GM12878 (cell line): Measurements from ENCODE around the gene VSTM4. TPM values are rescaled to one million over a fixed set of nuclear protein-coding genes. Genes with fewer than 3 reads are reported as not detected.

Source experiments
- ATAC-seq: fragments of 200-7000 bp; cut with Tn5 transposase; 3 replicates; pipeline ENCODE4 v1.9.1; 2020; ENCODE audit warnings: mild to moderate bottlenecking, moderate library complexity
- BruUV-seq: library from RNA; stranded (reverse); fragments of 400-500 nt; replicated peaks from 2 replicates; lab custom pipeline; 2021; lab: Mats Ljungman, UMichigan
- CTCF ChIA-PET: fragments of 300-600 bp; sonication (Branson Sonifier 250); formaldehyde crosslinking; extraction: SDS; loops from one replicate; lab custom pipeline; 2021; ENCODE audit warnings: inconsistent platforms; lab: Yijun Ruan, JAX
- POLR2A ChIA-PET: fragments of 350-600 bp; formaldehyde crosslinking; extraction: SDS; loops from one replicate; lab custom pipeline; 2021; ENCODE audit warnings: inconsistent platforms; lab: Charles Lee
- RAD21 ChIA-PET: fragments of 300-600 bp; sonication (Branson Sonifier 250); formaldehyde crosslinking; loops from one replicate; lab custom pipeline; 2023; ENCODE audit warnings: antibody characterized with exemption; ENCODE audit not compliant: unreplicated experiment; lab: Charles Lee
- SMC1A ChIA-PET: fragments of 300-600 bp; sonication (Branson Sonifier 250); formaldehyde crosslinking; loops from one replicate; lab custom pipeline; 2023; ENCODE audit not compliant: unreplicated experiment, uncharacterized antibody; lab: Charles Lee
- DNase-seq: peaks from one replicate; pipeline ENCODE4 v3.0.0-alpha.2; 2011; ENCODE audit warnings: low read depth, low spot score
- FAIRE-seq: peaks from 3 replicates; lab custom pipeline; 2011; peaks lifted over from hg19 to GRCh38; lab: Jason Lieb, UNC
- H2AFZ ChIP-seq: 2 replicates; pipeline ENCODE4 v1.6.0; 2011; ENCODE audit warnings: low read depth, low read length, control low read depth; ENCODE audit not compliant: control insufficient read depth
- H3K27ac ChIP-seq: 2 replicates; pipeline ENCODE4 v1.5.1; 2011; ENCODE audit warnings: control low read depth; ENCODE audit not compliant: control insufficient read depth, insufficient read depth
- H3K27me3 ChIP-seq, 2 experiments: replicated peaks in 1 of 2; 2 replicates each; pipeline versions ENCODE4 v1.6.0 to v1.6.1; 2011; ENCODE audit warnings: low read length in 1 of 2; ENCODE audit not compliant: control insufficient read depth in 2 of 2, insufficient read depth in 2 of 2
- H3K36me3 ChIP-seq, 2 experiments: 2 replicates each; pipeline ENCODE4 v1.5.1; 2011; ENCODE audit warnings: low read length in 1 of 2; ENCODE audit not compliant: control insufficient read depth in 2 of 2, insufficient read depth in 2 of 2
- H3K4me1 ChIP-seq: 2 replicates; pipeline ENCODE4 v1.6.1; 2011; ENCODE audit warnings: mild to moderate bottlenecking, low read length, moderate library complexity, mixed read lengths; ENCODE audit not compliant: control insufficient read depth, insufficient read depth
- H3K4me2 ChIP-seq: 2 replicates; pipeline ENCODE4 v1.6.0; 2011; ENCODE audit warnings: control low read depth; ENCODE audit not compliant: control insufficient read depth, insufficient read depth
- H3K4me3 ChIP-seq: fragments of 200-600 bp; sonication (generic); 2 replicates; pipeline ENCODE4 v1.5.1; 2016
- H3K79me2 ChIP-seq: 2 replicates; pipeline ENCODE4 v1.6.0; 2011; ENCODE audit warnings: low read length; ENCODE audit not compliant: control insufficient read depth, insufficient read depth
- H3K9ac ChIP-seq: 2 replicates; pipeline ENCODE4 v1.8.0; 2011; ENCODE audit warnings: low read length, control low read depth, mixed read lengths; ENCODE audit not compliant: control insufficient read depth, insufficient read depth
- H3K9me3 ChIP-seq: replicated peaks from 3 replicates; pipeline ENCODE4 v1.5.1; 2011; ENCODE audit warnings: mild to moderate bottlenecking, low read length; ENCODE audit not compliant: control insufficient read depth, insufficient read depth
- H4K20me1 ChIP-seq: 2 replicates; pipeline ENCODE4 v1.6.0; 2011; ENCODE audit not compliant: control insufficient read depth, insufficient read depth
- BRCA1 ChIP-seq: IDR thresholded peaks from 2 replicates; pipeline ENCODE4 v1.6.1; 2011; ENCODE audit warnings: low read depth, low read length, improper control_type of control experiment
- POU2F2 ChIP-seq: IDR thresholded peaks from 3 replicates; pipeline ENCODE4 v1.6.1; 2011; ENCODE audit warnings: low read depth, mild to moderate bottlenecking, low read length, borderline replicate concordance
- RUNX3 ChIP-seq: IDR thresholded peaks from 2 replicates; pipeline ENCODE4 v1.6.1; 2012; ENCODE audit warnings: low read length, inconsistent platforms
- SMC3 ChIP-seq: IDR thresholded peaks from 2 replicates; pipeline ENCODE4 v1.6.1; 2011; ENCODE audit warnings: low read length, improper control_type of control experiment, borderline replicate concordance
- TCF3 ChIP-seq: IDR thresholded peaks from 2 replicates; pipeline ENCODE4 v1.6.1; 2012; ENCODE audit warnings: low read depth, mild to moderate bottlenecking, low read length, borderline replicate concordance; ENCODE audit not compliant: insufficient read depth
- WGBS: methylation state at CpG from one replicate; pipeline ENCODE4 v1.1.6; 2016; ENCODE audit warnings: low lambda C conversion rate; ENCODE audit not compliant: insufficient replicate concordance, insufficient coverage; ENCODE audit errors: missing lambda C conversion rate; 5-methylcytosine and 5-hydroxymethylcytosine counted together
- in situ Hi-C: fragments of 300-500 bp; cut with MboI; formaldehyde crosslinking; loops from 9 replicates; pipeline ENCODE4 v1.14.3; 2018; ENCODE audit warnings: mixed read lengths
- intact Hi-C: fragments of 100-400 bp; cut with micrococcal nuclease; formaldehyde crosslinking; loops from one replicate; pipeline ENCODE4 v1.14.2; 2022; ENCODE audit not compliant: unreplicated experiment
- polyA plus RNA-seq, 11 experiments: library from polyadenylated mRNA; depleted of rRNA in 4 of 11; unstranded in 6 of 11; stranded (reverse) in 5 of 11; fragments of >200 nt; fragmentation: Nextera tagmentation in 4 of 11; fragmentation: Illumina TruSeq in 1 of 11; extraction: Ambion mirVana in 4 of 11; extraction: Trizol in 1 of 11; gene quantifications; 1 replicate in 1 of 11; 2 replicates in 10 of 11; pipeline versions ENCODE4 v1.2.1 to v1.2.3, GENCODE V29; 2011 to 2016; ENCODE audit warnings: inconsistent platforms in 2 of 11, missing spikeins in 2 of 11, low read depth in 1 of 11
- total RNA-seq, 4 experiments: library from RNA; depleted of rRNA in 3 of 4; stranded (reverse); fragments of >200 nt in 3 of 4; fragmentation: Illumina TruSeq in 1 of 4; extraction: Trizol in 1 of 4; gene quantifications; 2 replicates each; pipeline versions ENCODE4 v1.2.1 to v1.2.3, GENCODE V29; 2013 to 2021
- TF ChIP-seq, protein P1 (sequence below): fragments of 450-650 bp; IDR thresholded peaks from 2 replicates; pipeline ENCODE4 v1.6.1; 2017; ENCODE audit warnings: borderline replicate concordance
- TF ChIP-seq, protein P2 (sequence below): fragments of 450-650 bp; formaldehyde crosslinking; IDR thresholded peaks from 2 replicates; pipeline ENCODE4 v1.5.0; 2022; ENCODE audit warnings: mild to moderate bottlenecking, missing genetic modification characterization

The VSTM4 gene
- total and polyA plus RNA-seq, 10 of the 15 experiments (the other 5 are each of a cell fraction or from before 2014, with no cell fraction given), result 0.01 to 0.14 (median 0.02) TPM; not detected in 7

DNA sequence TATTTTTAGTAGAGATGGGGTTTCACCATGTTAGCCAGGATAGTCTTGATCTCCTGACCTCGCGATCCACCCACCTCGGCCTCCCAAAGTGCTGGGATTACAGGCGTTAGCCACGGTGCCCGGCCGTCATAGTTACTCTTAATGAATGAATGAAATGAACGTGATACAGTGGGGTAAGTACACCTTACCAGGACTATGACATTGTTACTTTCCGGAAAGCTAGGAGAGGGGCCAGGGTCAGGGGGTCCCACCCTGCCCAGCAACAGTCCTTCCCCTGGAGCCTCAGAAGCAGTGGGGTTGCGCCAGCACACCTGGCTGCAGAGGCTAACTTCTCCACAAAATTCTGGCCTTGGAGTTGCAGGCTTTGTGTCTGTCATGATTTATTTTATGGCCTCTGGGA is 21.4 kb downstream of the VSTM4 start (continued):
- TF ChIP-seq SMC3, result no peak
- TF ChIP-seq, protein P1, sequence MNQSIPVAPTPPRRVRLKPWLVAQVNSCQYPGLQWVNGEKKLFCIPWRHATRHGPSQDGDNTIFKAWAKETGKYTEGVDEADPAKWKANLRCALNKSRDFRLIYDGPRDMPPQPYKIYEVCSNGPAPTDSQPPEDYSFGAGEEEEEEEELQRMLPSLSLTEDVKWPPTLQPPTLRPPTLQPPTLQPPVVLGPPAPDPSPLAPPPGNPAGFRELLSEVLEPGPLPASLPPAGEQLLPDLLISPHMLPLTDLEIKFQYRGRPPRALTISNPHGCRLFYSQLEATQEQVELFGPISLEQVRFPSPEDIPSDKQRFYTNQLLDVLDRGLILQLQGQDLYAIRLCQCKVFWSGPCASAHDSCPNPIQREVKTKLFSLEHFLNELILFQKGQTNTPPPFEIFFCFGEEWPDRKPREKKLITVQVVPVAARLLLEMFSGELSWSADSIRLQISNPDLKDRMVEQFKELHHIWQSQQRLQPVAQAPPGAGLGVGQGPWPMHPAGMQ, result no peak
- TF ChIP-seq POU2F2, result no peak
- no peak for TF ChIP-seq RUNX3

DNA sequence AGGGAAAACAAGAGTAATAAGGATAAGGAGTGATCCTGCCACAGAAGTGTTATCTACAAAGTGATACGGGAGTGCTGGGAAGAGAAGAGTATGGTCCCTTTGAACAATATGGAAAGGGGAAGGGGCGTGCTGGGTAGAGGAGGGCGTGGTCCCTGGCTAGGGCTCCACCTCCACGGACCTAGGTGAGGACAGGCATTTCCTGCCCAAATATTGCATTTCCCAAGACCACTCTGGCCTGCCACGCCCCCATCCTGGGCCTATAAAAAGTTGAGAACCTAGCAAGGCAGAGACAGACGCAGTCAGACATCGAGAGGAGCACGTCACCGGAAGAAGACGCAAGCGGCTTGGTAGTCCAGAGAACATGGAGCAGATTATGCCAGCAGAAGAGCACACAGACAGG is 22.8 kb downstream of the VSTM4 start:
- 58% methylated on average over 11 of the region's 11 CpGs for WGBS
- CTCF ChIA-PET, result no interaction called here
- TF ChIP-seq, protein P2, sequence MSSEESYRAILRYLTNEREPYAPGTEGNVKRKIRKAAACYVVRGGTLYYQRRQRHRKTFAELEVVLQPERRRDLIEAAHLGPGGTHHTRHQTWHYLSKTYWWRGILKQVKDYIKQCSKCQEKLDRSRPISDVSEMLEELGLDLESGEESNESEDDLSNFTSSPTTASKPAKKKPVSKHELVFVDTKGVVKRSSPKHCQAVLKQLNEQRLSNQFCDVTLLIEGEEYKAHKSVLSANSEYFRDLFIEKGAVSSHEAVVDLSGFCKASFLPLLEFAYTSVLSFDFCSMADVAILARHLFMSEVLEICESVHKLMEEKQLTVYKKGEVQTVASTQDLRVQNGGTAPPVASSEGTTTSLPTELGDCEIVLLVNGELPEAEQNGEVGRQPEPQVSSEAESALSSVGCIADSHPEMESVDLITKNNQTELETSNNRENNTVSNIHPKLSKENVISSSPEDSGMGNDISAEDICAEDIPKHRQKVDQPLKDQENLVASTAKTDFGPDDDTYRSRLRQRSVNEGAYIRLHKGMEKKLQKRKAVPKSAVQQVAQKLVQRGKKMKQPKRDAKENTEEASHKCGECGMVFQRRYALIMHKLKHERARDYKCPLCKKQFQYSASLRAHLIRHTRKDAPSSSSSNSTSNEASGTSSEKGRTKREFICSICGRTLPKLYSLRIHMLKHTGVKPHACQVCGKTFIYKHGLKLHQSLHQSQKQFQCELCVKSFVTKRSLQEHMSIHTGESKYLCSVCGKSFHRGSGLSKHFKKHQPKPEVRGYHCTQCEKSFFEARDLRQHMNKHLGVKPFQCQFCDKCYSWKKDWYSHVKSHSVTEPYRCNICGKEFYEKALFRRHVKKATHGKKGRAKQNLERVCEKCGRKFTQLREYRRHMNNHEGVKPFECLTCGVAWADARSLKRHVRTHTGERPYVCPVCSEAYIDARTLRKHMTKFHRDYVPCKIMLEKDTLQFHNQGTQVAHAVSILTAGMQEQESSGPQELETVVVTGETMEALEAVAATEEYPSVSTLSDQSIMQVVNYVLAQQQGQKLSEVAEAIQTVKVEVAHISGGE (CRISPR knock-in tag), result no peak
- TF ChIP-seq BRCA1 (no peak), TCF3 (no peak)

More for the DNA sequence above, 22.8 kb downstream of the VSTM4 start:
- no peaks in the 10 kb centered on the region for H3K9me3 ChIP-seq
- no peaks in the 10 kb centered on the region for H3K4me1 ChIP-seq
- FAIRE-seq, result no peak
- no peak for ATAC-seq
- ChIA-PET SMC1A (no interaction called here), RAD21 (no interaction called here), POLR2A (no interaction called here)
- no peak overlapping the region for H3K9ac ChIP-seq
- no peak overlapping the region for H3K27ac ChIP-seq
- intact Hi-C loops (no loop called here), in situ Hi-C loops (no loop called here)
- no peaks in the 10 kb centered on the region for H3K79me2 ChIP-seq
- no peak overlapping the region for H2AFZ ChIP-seq
- DNase-seq, result no peak
- no peaks in the 10 kb centered on the region; a peak in 2 of 4 replicates for H3K27me3 ChIP-seq
- no peak overlapping the region for H3K4me2 ChIP-seq
- no peak overlapping the region for H3K4me3 ChIP-seq
- H3K36me3 ChIP-seq, result no peaks in the 10 kb centered on the region
- BruUV-seq, result no TSS peak
- H4K20me1 ChIP-seq, result no peaks in the 10 kb centered on the region
